Measurements from ENCODE around the gene BORCS6. TPM values are rescaled to one million over a fixed set of nuclear protein-coding genes. Genes with fewer than 3 reads are reported as not detected.
"Not testable (repeated sequence)": the region's sequence is repeated elsewhere in the genome, so short reads cannot be mapped to it uniquely, and the experiment has no call there.

Gene BORCS6
- total RNA-seq, 1 donor from 2014 or later = 8.5 TPM

- intact Hi-C loops (cut with DNase I) = loop anchor here (2.0 kb wide), 2 partner anchors 35 to 67 kb away; partner anchors contain the start of gene ALOXE3
- ATAC-seq (ENCODE audit: poor library complexity) = peak; percentile 60
Measured at GRCh38 chr17:8185582-8186445, 4.2 kb downstream of the BORCS6 start.

GRCh38 chr17:8176998-8177731, 12.8 kb downstream of the BORCS6 start:
- ATAC-seq (ENCODE audit: poor library complexity) (no peak), DNase-seq (peak; percentile 17)
- intact Hi-C loops (cut with DNase I) = no loop called here

More at GRCh38 chr17:8185582-8186445, 4.2 kb downstream of the BORCS6 start:
- peak; percentile 92 for DNase-seq

DNA sequence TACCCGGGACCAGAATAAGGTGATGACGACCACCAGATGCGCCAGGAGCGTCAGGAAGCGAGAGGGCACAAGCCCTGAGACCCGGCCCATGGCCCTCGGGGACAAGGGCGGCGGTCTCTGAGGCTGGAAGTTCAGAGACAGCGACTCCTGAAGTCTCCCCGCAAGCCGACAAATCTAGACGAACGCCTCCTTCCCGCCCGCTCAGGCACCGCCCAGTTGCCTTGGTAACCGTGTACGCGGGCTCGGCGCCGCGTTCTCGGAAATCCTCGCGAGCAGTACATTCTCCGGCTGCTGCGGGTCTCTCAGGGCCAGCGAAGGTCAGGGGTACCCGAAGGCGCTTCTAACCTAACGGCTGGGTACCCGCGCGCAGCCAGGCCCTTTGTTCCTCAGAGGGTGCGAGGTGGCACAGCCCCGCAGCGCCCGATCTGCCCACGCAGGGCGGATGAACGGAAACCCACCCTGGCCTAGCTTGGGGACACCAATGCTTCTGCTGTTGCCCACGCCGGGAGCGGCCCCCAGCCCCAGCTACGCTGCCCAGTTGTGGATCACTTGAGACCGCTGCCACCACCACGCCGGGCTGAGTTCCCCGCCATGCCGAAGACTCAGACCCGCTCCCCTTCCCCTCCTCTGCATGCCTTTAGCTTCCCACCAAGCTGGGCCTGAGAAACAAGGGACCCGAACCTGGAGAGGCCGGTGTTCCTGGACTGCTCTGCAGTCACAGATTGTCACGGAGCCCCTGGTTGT, 13.6 kb downstream of the BORCS6 start, which contains the start of gene TMEM107:
Gene TMEM107, minus strand, starts transcription at position 184 of the 744 bp plus-strand sequence. Its CDS starts 94 bp downstream, at position 90.
- intact Hi-C loops (cut with DNase I) = no loop called here
- ATAC-seq (ENCODE audit: poor library complexity) (peak; percentile 83), DNase-seq (peak; percentile 94)

GRCh38 chr17:8175795-8176196, 14.2 kb downstream of the BORCS6 start:
- peak; percentile 1 for ATAC-seq (ENCODE audit: poor library complexity)
- peak; percentile 55 for DNase-seq

GRCh38 chr17:8173871-8174322, 16.1 kb downstream of the BORCS6 start:
- DNase-seq = peak; percentile 14
- intact Hi-C loops (cut with DNase I) = no loop called here
- no peak for ATAC-seq (ENCODE audit: poor library complexity)

More at GRCh38 chr17:8175795-8176196, 14.2 kb downstream of the BORCS6 start:
- intact Hi-C loops (cut with DNase I) = no loop called here

GRCh38 chr17:8173056-8173870, 16.7 kb downstream of the BORCS6 start:
- peak; percentile 80 for DNase-seq
- intact Hi-C loops (cut with DNase I) = no loop called here
- peak; percentile 90 for ATAC-seq (ENCODE audit: poor library complexity)

DNA sequence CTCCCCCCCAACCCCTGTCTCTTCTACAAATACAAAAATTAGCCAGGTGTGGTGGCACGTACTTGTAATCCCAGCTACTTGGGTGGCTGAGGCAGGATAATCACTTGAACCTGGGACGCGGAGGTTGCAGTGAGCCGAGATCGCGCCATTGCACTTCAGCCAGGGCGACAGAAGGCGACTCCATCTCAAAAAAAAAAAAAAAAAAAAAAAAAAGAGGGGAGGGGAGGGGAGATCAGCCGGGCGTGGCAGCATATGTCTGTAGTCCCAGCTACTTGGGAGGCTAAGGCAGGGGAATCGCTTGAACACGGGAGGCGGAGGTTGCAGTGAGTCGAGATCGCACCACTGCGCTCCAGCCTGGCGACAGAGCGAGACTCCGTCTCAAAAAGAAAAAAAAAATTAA, 19.8 kb downstream of the BORCS6 start:
- ATAC-seq (ENCODE audit: poor library complexity); intact Hi-C loops (cut with DNase I): not testable (repeated sequence)
- DNase-seq = peak; percentile 20

GRCh38 chr17:8167526-8167925, 22.5 kb downstream of the BORCS6 start:
- DNase-seq (no peak), ATAC-seq (ENCODE audit: poor library complexity) (no peak)
- intact Hi-C loops (cut with DNase I) = no loop called here

- no peak for ATAC-seq (ENCODE audit: poor library complexity)
- no peak for DNase-seq
- intact Hi-C loops (cut with DNase I) = no loop called here
Measured at GRCh38 chr17:8166731-8167130, 23.2 kb downstream of the BORCS6 start.

DNA sequence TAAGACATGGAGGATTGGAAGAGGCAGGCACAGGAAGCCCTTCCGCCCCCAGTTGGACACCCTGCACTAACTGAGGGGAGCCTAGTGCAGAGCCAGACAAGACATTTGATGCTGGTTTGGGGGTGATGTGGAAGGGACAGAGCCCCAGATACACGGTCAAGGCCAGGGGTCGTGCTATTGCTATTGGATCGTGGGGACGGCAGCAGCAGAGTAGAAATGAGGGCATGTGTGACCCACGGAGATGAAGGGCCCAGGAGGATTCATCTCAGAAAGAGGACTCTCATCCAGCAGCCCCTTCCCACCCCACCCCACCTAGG, 25.2 kb downstream of the BORCS6 start:
- intact Hi-C loops (cut with DNase I) = loop anchor here (5.0 kb wide), 1 partner anchor 42 kb away; the partner anchor contains the start of gene HES7
- DNase-seq = peak; percentile 40
- ATAC-seq (ENCODE audit: poor library complexity) = no peak

GRCh38 chr17:8163978-8164814, 25.8 kb downstream of the BORCS6 start:
- intact Hi-C loops (cut with DNase I) = loop anchor here (5.0 kb wide), 1 partner anchor 42 kb away; the partner anchor contains the start of gene HES7
- DNase-seq (peak; percentile 90), ATAC-seq (ENCODE audit: poor library complexity) (peak; percentile 80)

GRCh38 chr17:8162997-8163977, 26.7 kb downstream of the BORCS6 start:
- ATAC-seq (ENCODE audit: poor library complexity) (peak; percentile 8), DNase-seq (peak; percentile 54)
- intact Hi-C loops (cut with DNase I) = loop anchor here (5.0 kb wide), 1 partner anchor 41 kb away; the partner anchor contains the start of gene HES7

DNA sequence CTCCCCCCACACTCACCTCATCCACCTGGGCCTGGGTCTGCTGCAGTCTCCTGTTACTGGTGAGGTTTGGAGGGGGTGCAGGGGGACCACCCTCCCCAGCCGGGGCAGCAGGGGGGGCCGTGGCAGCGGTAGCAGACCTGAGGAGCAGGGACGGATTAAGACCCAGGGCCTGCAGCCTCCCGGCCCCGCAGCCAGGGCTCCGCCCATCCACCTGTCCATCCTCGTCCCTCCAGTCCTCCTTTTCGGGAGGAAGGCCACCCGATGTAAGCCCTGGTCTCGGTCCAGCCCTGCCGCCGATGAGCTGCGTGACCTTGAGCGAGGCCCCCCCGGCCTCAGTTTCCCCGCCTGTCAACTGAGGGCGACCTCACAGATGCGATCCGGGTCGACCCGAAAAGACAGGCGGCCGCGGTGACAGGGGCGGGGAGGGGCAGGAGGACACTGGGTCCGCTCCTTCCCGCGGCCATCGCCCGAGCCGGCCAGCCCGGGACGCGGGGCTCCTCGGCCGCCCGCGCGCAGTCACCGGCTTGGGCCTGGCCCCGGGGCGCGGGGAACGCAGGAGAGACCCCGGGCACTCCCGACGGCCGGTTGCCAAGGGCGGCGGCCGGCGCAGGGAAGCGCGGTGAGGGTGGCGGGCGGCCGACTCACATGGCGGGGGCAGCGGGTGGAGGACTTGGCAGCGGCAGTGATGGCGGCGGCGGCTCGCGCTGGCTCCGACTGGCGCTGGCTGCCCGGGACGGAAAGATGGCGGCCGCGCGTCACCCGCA, 27.6 kb downstream of the BORCS6 start, which contains the start of gene VAMP2:
Gene VAMP2, minus strand, starts transcription at position 716 of the 764 bp plus-strand sequence. Its CDS starts 69 bp downstream, at position 647.
- peak; percentile 92 for DNase-seq
- ATAC-seq (ENCODE audit: poor library complexity) = peak; percentile 62
- intact Hi-C loops (cut with DNase I) = loop anchor here (5.0 kb wide), 1 partner anchor 40 kb away; the partner anchor contains the start of gene HES7

DNA sequence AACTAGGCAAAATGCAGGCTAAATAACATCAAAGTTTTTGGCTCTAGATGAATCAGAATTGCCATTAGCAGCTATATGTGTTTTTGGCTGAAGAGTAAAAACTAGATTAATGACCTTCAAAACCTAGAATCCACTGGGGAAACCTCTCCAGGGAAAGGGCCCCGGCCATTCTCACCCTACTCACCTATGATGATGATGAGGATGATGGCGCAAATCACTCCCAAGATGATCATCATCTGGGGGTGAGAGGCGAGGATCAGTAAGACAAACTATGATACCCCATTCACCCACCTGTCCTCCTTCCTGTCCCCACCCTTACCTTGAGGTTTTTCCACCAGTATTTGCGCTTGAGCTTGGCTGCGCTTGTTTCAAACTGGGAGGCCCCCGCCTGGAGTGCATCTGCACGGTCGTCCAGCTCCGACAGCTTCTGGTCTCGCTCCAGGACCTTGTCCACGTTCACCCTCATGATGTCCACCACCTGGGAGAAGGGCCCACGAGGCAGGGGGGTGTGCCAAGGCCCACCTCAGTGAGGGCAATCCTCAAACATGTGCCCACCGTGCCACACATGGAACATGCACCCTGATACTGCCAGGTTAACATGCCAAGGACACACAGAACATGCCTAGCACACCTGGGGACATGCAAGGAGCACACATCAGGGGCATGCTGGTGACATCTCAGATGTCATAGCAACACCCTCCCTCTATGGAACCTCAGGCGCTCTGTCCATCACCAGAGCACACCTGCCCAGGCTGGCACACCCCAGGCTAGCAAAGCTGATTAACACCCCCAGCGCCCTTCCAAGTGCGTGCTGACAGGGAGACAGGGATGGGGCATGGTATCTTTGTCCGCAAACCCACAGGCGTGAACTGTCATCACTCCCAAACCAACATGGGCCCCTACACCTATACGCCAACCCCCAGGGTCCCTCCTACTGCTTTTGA, 28.4 kb downstream of the BORCS6 start:
- peak; percentile 42 for DNase-seq
- intact Hi-C loops (cut with DNase I) = loop anchor here (5.0 kb wide), 1 partner anchor 39 kb away; the partner anchor contains the start of gene HES7
- no peak for ATAC-seq (ENCODE audit: poor library complexity)
